CD14-positive monocyte (primary cell): ENCODE data around the gene GK. TPM values are rescaled to one million over a fixed set of nuclear protein-coding genes. Genes with fewer than 3 reads are reported as not detected.

Experiments used
- DNase-seq, 3 donors: peaks; one replicate each; pipeline ENCODE4 v3.0.0-alpha.2; 2011 to 2022
- H2AFZ ChIP-seq: 2 replicates; pipeline ENCODE4 v1.6.0; 2012; ENCODE audit warnings: mild to moderate bottlenecking, low read depth, low read length, inconsistent platforms; ENCODE audit not compliant: insufficient read depth, poor library complexity, severe bottlenecking
- H3K27ac ChIP-seq, 2 donors: 1 replicate in 1 of 2; 2 replicates in 1 of 2; pipeline ENCODE4 v1.5.1; 2012 to 2013; ENCODE audit warnings: low read length in 2 of 2, control low read depth in 1 of 2, inconsistent platforms in 1 of 2, low read depth in 1 of 2, mild to moderate bottlenecking in 1 of 2
- H3K27me3 ChIP-seq, 2 donors: one replicate each; pipeline versions ENCODE4 v1.6.0 to v1.6.1; 2011 to 2013; ENCODE audit warnings: low read length in 2 of 2; ENCODE audit not compliant: control insufficient read depth in 2 of 2, insufficient read depth in 2 of 2
- H3K36me3 ChIP-seq, 2 donors: replicated peaks in 1 of 2; 1 replicate in 1 of 2; 2 replicates in 1 of 2; pipeline versions ENCODE4 v1.5.1 to v1.6.1; 2012 to 2013; ENCODE audit warnings: low read length in 2 of 2, control low read depth in 1 of 2, inconsistent platforms in 1 of 2, mild to moderate bottlenecking in 1 of 2; ENCODE audit not compliant: insufficient read depth in 2 of 2, control insufficient read depth in 1 of 2
- H3K4me1 ChIP-seq, 2 donors: 1 replicate in 1 of 2; 2 replicates in 1 of 2; pipeline versions ENCODE4 v1.5.1 to v1.6.1; 2012 to 2013; ENCODE audit warnings: low read length in 2 of 2, control low read depth in 1 of 2, inconsistent platforms in 1 of 2, mild to moderate bottlenecking in 1 of 2, moderate library complexity in 1 of 2; ENCODE audit not compliant: insufficient read depth in 2 of 2, control insufficient read depth in 1 of 2
- H3K4me2 ChIP-seq: replicated peaks from 2 replicates; pipeline ENCODE3; 2012; ENCODE audit warnings: low read length, moderate library complexity, mild to moderate bottlenecking; ENCODE audit not compliant: poor library complexity, severe bottlenecking; ENCODE audit errors: extremely low read depth
- H3K4me3 ChIP-seq, 3 experiments: fragments of 200-600 bp in 1 of 3; sonication (generic) in 1 of 3; replicated peaks in 1 of 3; 1 replicate in 2 of 3; 2 replicates in 1 of 3; pipeline ENCODE4 v1.5.1; 2011 to 2013; ENCODE audit warnings: low read length in 3 of 3, mild to moderate bottlenecking in 3 of 3, control low read depth in 2 of 3, low read depth in 2 of 3, inconsistent platforms in 1 of 3, moderate library complexity in 1 of 3
- H3K79me2 ChIP-seq: 2 replicates; pipeline ENCODE4 v1.6.0; 2012; ENCODE audit warnings: mild to moderate bottlenecking, control low read depth, inconsistent platforms, low read length, moderate library complexity; ENCODE audit not compliant: insufficient read depth
- H3K9ac ChIP-seq: 2 replicates; pipeline ENCODE4 v1.6.0; 2017; ENCODE audit warnings: low read length, mild to moderate bottlenecking; ENCODE audit not compliant: insufficient read depth, poor library complexity, severe bottlenecking
- H3K9me3 ChIP-seq, 2 donors: replicated peaks in 1 of 2; 1 replicate in 1 of 2; 2 replicates in 1 of 2; pipeline versions ENCODE4 v1.5.1 to v1.6.1; 2012 to 2013; ENCODE audit warnings: low read length in 2 of 2, control low read depth in 1 of 2; ENCODE audit not compliant: control insufficient read depth in 1 of 2, insufficient read depth in 1 of 2
- H4K20me1 ChIP-seq: 2 replicates; pipeline ENCODE4 v1.6.0; 2012; ENCODE audit warnings: mild to moderate bottlenecking, low read length, control low read depth, moderate library complexity; ENCODE audit not compliant: insufficient read depth
- H3K27ac Mint-ChIP-seq, 7 donors: one replicate each; pipeline ENCODE4 v1.8.0; 2020; ENCODE audit warnings: mild to moderate bottlenecking in 7 of 7, mixed read lengths in 7 of 7, moderate library complexity in 6 of 7, inconsistent platforms in 2 of 7
- H3K27me3 Mint-ChIP-seq, 3 donors: one replicate each; pipeline ENCODE4 v1.8.0; 2021 to 2022; ENCODE audit warnings: low read depth in 3 of 3, mild to moderate bottlenecking in 3 of 3, mixed read lengths in 3 of 3, moderate library complexity in 3 of 3, inconsistent platforms in 1 of 3
- H3K36me3 Mint-ChIP-seq, 2 donors: one replicate each; pipeline ENCODE4 v1.8.0; 2020; ENCODE audit warnings: mixed read lengths in 2 of 2, inconsistent platforms in 1 of 2, mild to moderate bottlenecking in 1 of 2
- H3K4me1 Mint-ChIP-seq: one replicate; pipeline ENCODE4 v1.8.0; 2020; ENCODE audit warnings: mild to moderate bottlenecking, mixed read lengths
- H3K4me3 Mint-ChIP-seq, 2 donors: one replicate each; pipeline ENCODE4 v1.8.0; 2020; ENCODE audit warnings: mild to moderate bottlenecking in 2 of 2, mixed read lengths in 2 of 2, moderate library complexity in 1 of 2
- H3K9me3 Mint-ChIP-seq, 7 donors: one replicate each; pipeline ENCODE4 v1.8.0; 2020 to 2022; ENCODE audit warnings: mixed read lengths in 7 of 7, mild to moderate bottlenecking in 6 of 7, moderate library complexity in 6 of 7, inconsistent platforms in 2 of 7
- CTCF ChIP-seq: fragments of 200-600 bp; IDR thresholded peaks from one replicate; pipeline ENCODE4 v1.8.0; 2022; ENCODE audit warnings: antibody characterized with exemption, mild to moderate bottlenecking
- WGBS: methylation state at CpG from one replicate; pipeline ENCODE4 v1.1.5; 2013; ENCODE audit warnings: missing lambda C conversion rate; ENCODE audit not compliant: insufficient coverage; 5-methylcytosine and 5-hydroxymethylcytosine counted together
- intact Hi-C, 2 donors: fragments of 100-400 bp; cut with micrococcal nuclease; formaldehyde crosslinking; loops; one replicate each; pipeline versions ENCODE4 v1.15.0 to v1.15.1; 2023
- polyA plus RNA-seq, 3 donors: library from polyadenylated mRNA; depleted of rRNA in 1 of 3; unstranded in 2 of 3; stranded (reverse) in 1 of 3; fragments of 300-500 nt in 2 of 3; fragments of >200 nt in 1 of 3; fragmentation: Illumina TruSeq in 2 of 3; gene quantifications; 1 replicate in 2 of 3; 2 replicates in 1 of 3; pipeline ENCODE4 v1.2.3, GENCODE V29; 2012 to 2021

The GK gene
- polyA plus RNA-seq, 3 donors = 21.2 to 51.9 (median 41.0) TPM

- H3K36me3 ChIP-seq = no peaks in the 10 kb centered on the region
- peaks cover 0 to 5% of the 10 kb centered on the region in 2 donors for H3K27me3 ChIP-seq
- H3K9me3 ChIP-seq = no peaks in the 10 kb centered on the region
- WGBS = no CpG with 5 or more reads among the region's 3 CpGs
- Mint-ChIP-seq H3K9me3 (peaks cover 0 to 4% (median 2%) of the 10 kb centered on the region in 7 donors), H3K4me3 (no peak overlapping the region), H3K36me3 (no peaks in the 10 kb centered on the region), H3K27me3 (peaks cover 0 to 17% (median 0%) of the 10 kb centered on the region in 3 donors), H3K27ac (peak overlapping the region; percentile 97 to 99 (median 98)), H3K4me1 (peaks cover 38% of the 10 kb centered on the region)
- intact Hi-C loops = loop anchor here in 1 of 2 donors (10.0 kb wide), 1 partner anchor 62 kb away; no protein-coding TSS in a partner anchor
- H3K79me2 ChIP-seq = no peaks in the 10 kb centered on the region
- no peak for DNase-seq
- peak overlapping the region; percentile 57 for H3K4me2 ChIP-seq
- peak overlapping the region; percentile 79 to 98 for H3K27ac ChIP-seq
- H3K9ac ChIP-seq = peak overlapping the region; percentile 59
- TF ChIP-seq CTCF = no peak
- peaks cover 39 to 50% of the 10 kb centered on the region in 2 donors for H3K4me1 ChIP-seq
- peak overlapping the region in 1 of 3 experiments; percentile 43 for H3K4me3 ChIP-seq
- H2AFZ ChIP-seq = no peak overlapping the region
- no peaks in the 10 kb centered on the region for H4K20me1 ChIP-seq
These were observed 10.6 kb upstream of the GK start for GRCh38 chrX:30642642-30643041.

GRCh38 chrX:30643313-30643821 is 9.9 kb upstream of the GK start:
- Histone ChIP-seq H3K4me1 (peaks cover 34 to 45% of the 10 kb centered on the region in 2 donors), H3K79me2 (no peaks in the 10 kb centered on the region), H3K4me2 (peak overlapping the region; percentile 57), H4K20me1 (no peaks in the 10 kb centered on the region), H2AFZ (no peak overlapping the region), H3K27ac (peak overlapping the region; percentile 83 to 98), H3K4me3 (peak overlapping the region in 1 of 3 experiments; percentile 43), H3K36me3 (no peaks in the 10 kb centered on the region), H3K27me3 (peaks cover 0 to 5% of the 10 kb centered on the region in 2 donors), H3K9me3 (no peaks in the 10 kb centered on the region), H3K9ac (peak overlapping the region; percentile 59)
- Mint-ChIP-seq H3K9me3 (peaks cover 0 to 4% (median 1%) of the 10 kb centered on the region in 7 donors), H3K4me3 (peak overlapping the region in 1 of 2 donors; percentile 68), H3K4me1 (peaks cover 33% of the 10 kb centered on the region), H3K36me3 (no peaks in the 10 kb centered on the region), H3K27me3 (peaks cover 0 to 19% (median 0%) of the 10 kb centered on the region in 3 donors), H3K27ac (peak overlapping the region; percentile 97 to 99 (median 98))
- TF ChIP-seq CTCF = no peak
- no CpG with 5 or more reads among the region's 2 CpGs for WGBS
- DNase-seq = peak; percentile 86 to 88 (median 86)
- intact Hi-C loops = loop anchor here in 1 of 2 donors (10.0 kb wide), 1 partner anchor 61 kb away; no protein-coding TSS in a partner anchor
